C4-2B (cell line): ENCODE data around the gene MTHFR.

Experiments
- H3K27ac ChIP-seq: fragments of 450-650 bp; 2 replicates; pipeline ENCODE4 v1.5.1; 2017
- CTCF ChIP-seq: fragments of 450-650 bp; conservative IDR thresholded peaks from 2 replicates; pipeline ENCODE4 v1.5.1; 2017; ENCODE audit warnings: mild to moderate bottlenecking
- ZFX ChIP-seq: fragments of 450-650 bp; IDR thresholded peaks from 2 replicates; pipeline ENCODE4 v1.6.1; 2017

MTHFR gene

GRCh38 chr1:11740258-11741192 lies 65.2 kb downstream of the MTHFR start:
- peak overlapping the region; percentile 99; the same call in 1 of the 2 replicates for H3K27ac ChIP-seq
- TF ChIP-seq ZFX (no peak), CTCF (no peak)

- no peak for TF ChIP-seq ZFX
- no peak for TF ChIP-seq CTCF
- H3K27ac ChIP-seq = peak overlapping the region; percentile 99
Observed at GRCh38 chr1:11738783-11739182, 67.0 kb downstream of the MTHFR start.

- TF ChIP-seq CTCF = no peak
- no peak for TF ChIP-seq ZFX
Observed at GRCh38 chr1:11738096-11738495, 67.7 kb downstream of the MTHFR start.

GRCh38 chr1:11736746-11737639 lies 68.8 kb downstream of the MTHFR start:
- TF ChIP-seq ZFX (no peak), CTCF (no peak)
- H3K27ac ChIP-seq = peak overlapping the region; percentile 99

More at GRCh38 chr1:11738096-11738495, 67.7 kb downstream of the MTHFR start:
- peak overlapping the region; percentile 99 for H3K27ac ChIP-seq

GRCh38 chr1:11735854-11736745 lies 69.7 kb downstream of the MTHFR start, which contains the start of gene AGTRAP:
TSS of gene AGTRAP (plus strand) at chr1:11736136. CDS start at chr1:11736209, 73 bp downstream.
- H3K27ac ChIP-seq = peak within 1 kb of the TSS; percentile 99
- TF ChIP-seq CTCF (no peak), ZFX (no peak)
